ENCODE data around the gene BSPRY. TPM values are rescaled to one million over a fixed set of nuclear protein-coding genes. Genes with fewer than 3 reads are reported as not detected.
"Not testable (repeated sequence)": the region's sequence is repeated elsewhere in the genome, so short reads cannot be mapped to it uniquely, and the experiment has no call there.

The BSPRY gene
- total RNA-seq, 2 donors from 2014 or later = 14.1 to 17.9 TPM

GRCh38 chr9:113375057-113376023, 26.0 kb downstream of the BSPRY start:
- peak overlapping the region; percentile 35 for H3K27ac Mint-ChIP-seq
- DNase-seq = no peak
- H3K4me1 ChIP-seq (ENCODE audit: control insufficient read depth, insufficient read depth, low read length) = peaks cover 13% of the 10 kb centered on the region
- no peak overlapping the region for H3K27ac ChIP-seq (ENCODE audit: low read depth, low read length)
- no peak for TF ChIP-seq CTCF (conservative IDR thresholded peaks at IDR 0.05)
- H3K4me1 Mint-ChIP-seq = peaks cover 33% of the 10 kb centered on the region
- peaks cover 19% of the 10 kb centered on the region for H3K36me3 Mint-ChIP-seq (ENCODE audit: low read depth)
- H3K9me3 ChIP-seq (ENCODE audit: control insufficient read depth, low read length) = no peaks in the 10 kb centered on the region
- H3K9me3 Mint-ChIP-seq = no peaks in the 10 kb centered on the region
- 77 to 95% methylated on average over 4 to 6 of the region's 6 CpGs for WGBS, 2 experiments (ENCODE audit: insufficient coverage in 1 of 2, insufficient read length in 1 of 2)
- no peaks in the 10 kb centered on the region for H3K27me3 Mint-ChIP-seq (ENCODE audit: insufficient read depth)
- H3K4me3 Mint-ChIP-seq = peak overlapping the region; percentile 76
- no peak overlapping the region for H3K9ac ChIP-seq (ENCODE audit: extremely low read depth, low read length, poor library complexity, severe bottlenecking)
- no peaks in the 10 kb centered on the region for H3K27me3 ChIP-seq (ENCODE audit: control insufficient read depth, insufficient read depth, low read length, poor library complexity, severe bottlenecking)
- peak overlapping the region; percentile 86 for H3K4me3 ChIP-seq (ENCODE audit: low read length)
- peaks cover 28% of the 10 kb centered on the region for H3K36me3 ChIP-seq (ENCODE audit: control insufficient read depth, insufficient read depth, low read length)

- no peaks in the 10 kb centered on the region for H3K9me3 ChIP-seq (ENCODE audit: control insufficient read depth, low read length)
- TF ChIP-seq CTCF (conservative IDR thresholded peaks at IDR 0.05) = no peak
- H3K27me3 Mint-ChIP-seq (ENCODE audit: insufficient read depth) = no peaks in the 10 kb centered on the region
- H3K4me3 ChIP-seq (ENCODE audit: low read length) = peak within 1 kb of the TSS; percentile 86
- peak within 1 kb of the TSS; percentile 87 for H3K27ac Mint-ChIP-seq
- 1% methylated on average over 18 to 73 of the region's 74 CpGs for WGBS, 2 experiments (ENCODE audit: insufficient coverage in 1 of 2, insufficient read length in 1 of 2)
- peaks cover 12% of the 10 kb centered on the region for H3K4me1 ChIP-seq (ENCODE audit: control insufficient read depth, insufficient read depth, low read length)
- peaks cover 38% of the 10 kb centered on the region for H3K4me1 Mint-ChIP-seq
- H3K9ac ChIP-seq (ENCODE audit: extremely low read depth, low read length, poor library complexity, severe bottlenecking) = peak within 1 kb of the TSS; percentile 79
- H3K9me3 Mint-ChIP-seq = no peaks in the 10 kb centered on the region
- H3K27ac ChIP-seq (ENCODE audit: low read depth, low read length) = no peak within 1 kb of the TSS
- no peaks in the 10 kb centered on the region for H3K27me3 ChIP-seq (ENCODE audit: control insufficient read depth, insufficient read depth, low read length, poor library complexity, severe bottlenecking)
- peaks cover 28% of the 10 kb centered on the region for H3K36me3 ChIP-seq (ENCODE audit: control insufficient read depth, insufficient read depth, low read length)
- peaks cover 14% of the 10 kb centered on the region for H3K36me3 Mint-ChIP-seq (ENCODE audit: low read depth)
- H3K4me3 Mint-ChIP-seq = peak within 1 kb of the TSS; percentile 76
- peak; percentile 94 for DNase-seq
Observed at GRCh38 chr9:113376634-113377567, 27.6 kb downstream of the BSPRY start, which contains the start of gene HDHD3. Gene HDHD3, minus strand, starts transcription at chr9:113376986. Its CDS starts 2,632 bp downstream, at chr9:113374354.

- DNase-seq; H3K27me3 ChIP-seq (ENCODE audit: control insufficient read depth, insufficient read depth, low read length, poor library complexity, severe bottlenecking); H3K27me3 Mint-ChIP-seq (ENCODE audit: insufficient read depth); H3K9me3 ChIP-seq (ENCODE audit: control insufficient read depth, low read length); H3K4me3 ChIP-seq (ENCODE audit: low read length); H3K9ac ChIP-seq (ENCODE audit: extremely low read depth, low read length, poor library complexity, severe bottlenecking); H3K9me3 Mint-ChIP-seq; H3K27ac ChIP-seq (ENCODE audit: low read depth, low read length); H3K4me3 Mint-ChIP-seq; H3K4me1 ChIP-seq (ENCODE audit: control insufficient read depth, insufficient read depth, low read length): not testable (repeated sequence)
- 78 to 82% methylated on average over 19 to 23 of the region's 24 CpGs for WGBS, 2 experiments (ENCODE audit: insufficient coverage in 1 of 2, insufficient read length in 1 of 2)
- Mint-ChIP-seq H3K36me3 (ENCODE audit: low read depth) (peaks cover 12% of the 10 kb centered on the region), H3K27ac (peak overlapping the region; percentile 31), H3K4me1 (peaks cover 24% of the 10 kb centered on the region)
- H3K36me3 ChIP-seq (ENCODE audit: control insufficient read depth, insufficient read depth, low read length) = peaks cover 14% of the 10 kb centered on the region
Observed at GRCh38 chr9:113379094-113379828, 29.9 kb downstream of the BSPRY start.

GRCh38 chr9:113379829-113380210, 30.5 kb downstream of the BSPRY start:
- not testable (repeated sequence) for H3K27me3 ChIP-seq (ENCODE audit: control insufficient read depth, insufficient read depth, low read length, poor library complexity, severe bottlenecking); H3K27me3 Mint-ChIP-seq (ENCODE audit: insufficient read depth); H3K9ac ChIP-seq (ENCODE audit: extremely low read depth, low read length, poor library complexity, severe bottlenecking); H3K4me1 ChIP-seq (ENCODE audit: control insufficient read depth, insufficient read depth, low read length); H3K36me3 Mint-ChIP-seq (ENCODE audit: low read depth); H3K36me3 ChIP-seq (ENCODE audit: control insufficient read depth, insufficient read depth, low read length); H3K9me3 Mint-ChIP-seq; H3K9me3 ChIP-seq (ENCODE audit: control insufficient read depth, low read length); H3K27ac ChIP-seq (ENCODE audit: low read depth, low read length); H3K27ac Mint-ChIP-seq; H3K4me3 ChIP-seq (ENCODE audit: low read length); DNase-seq; H3K4me3 Mint-ChIP-seq
- H3K4me1 Mint-ChIP-seq = peaks cover 24% of the 10 kb centered on the region
- WGBS, 2 experiments (ENCODE audit: insufficient coverage in 1 of 2, insufficient read length in 1 of 2) = 78 to 100% methylated on average over 2 of the region's 2 CpGs
